HTR-8/SVneo (cell line): Measurements from ENCODE around the gene PPP1R9B.
A peak's percentile ranks its signal among the peaks of the same experiment; 100 is the strongest.

Experiments
- DNase-seq: peaks from one replicate; pipeline ENCODE4 v3.0.0; 2011; ENCODE audit warnings: low spot score, mixed read lengths; ENCODE audit not compliant: insufficient read length
- FAIRE-seq: peaks from 2 replicates; lab custom pipeline; 2011; peaks lifted over from hg19 to GRCh38; lab: Jason Lieb, UNC

The PPP1R9B gene

DNA sequence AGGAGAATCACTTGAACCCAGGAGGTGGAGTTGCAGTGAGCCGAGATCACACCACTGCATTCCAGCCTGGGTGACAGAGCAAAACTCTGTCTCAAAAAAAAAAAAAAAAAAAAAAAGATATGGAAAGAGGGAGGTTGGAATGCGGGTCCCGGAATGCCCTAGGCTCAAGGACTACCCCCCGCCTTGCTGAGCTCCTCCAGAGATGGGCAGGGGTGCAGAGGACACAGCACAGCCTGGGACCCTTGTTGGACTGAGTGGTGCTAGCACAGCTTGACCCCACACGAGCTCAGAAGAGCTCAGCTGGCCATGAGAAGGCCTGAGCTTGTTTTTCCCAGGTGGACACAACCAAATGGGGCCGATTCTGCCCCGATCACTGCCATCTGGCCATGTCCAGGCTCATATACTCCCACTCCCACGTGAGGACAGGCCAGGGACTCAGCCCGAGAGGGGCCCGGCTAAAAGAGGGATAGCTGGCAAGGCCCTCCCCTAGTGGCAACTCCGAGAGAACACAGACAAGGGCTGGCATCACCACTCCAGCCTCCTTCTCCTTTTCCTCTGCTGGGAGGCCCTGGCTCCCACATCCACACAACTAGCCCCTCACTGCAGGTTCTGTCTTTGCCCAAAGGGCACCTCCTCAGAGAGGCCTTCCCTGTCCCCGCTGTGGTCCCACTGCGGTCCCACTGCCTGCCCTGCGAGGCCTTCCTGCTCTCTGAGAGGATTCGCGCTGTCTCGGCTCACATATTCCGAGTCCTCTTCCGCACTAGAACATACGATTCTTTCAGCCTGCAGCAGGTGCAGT lies 26.3 kb upstream of the PPP1R9B start:
- FAIRE-seq (peak; percentile 44), DNase-seq (no peak)

DNA sequence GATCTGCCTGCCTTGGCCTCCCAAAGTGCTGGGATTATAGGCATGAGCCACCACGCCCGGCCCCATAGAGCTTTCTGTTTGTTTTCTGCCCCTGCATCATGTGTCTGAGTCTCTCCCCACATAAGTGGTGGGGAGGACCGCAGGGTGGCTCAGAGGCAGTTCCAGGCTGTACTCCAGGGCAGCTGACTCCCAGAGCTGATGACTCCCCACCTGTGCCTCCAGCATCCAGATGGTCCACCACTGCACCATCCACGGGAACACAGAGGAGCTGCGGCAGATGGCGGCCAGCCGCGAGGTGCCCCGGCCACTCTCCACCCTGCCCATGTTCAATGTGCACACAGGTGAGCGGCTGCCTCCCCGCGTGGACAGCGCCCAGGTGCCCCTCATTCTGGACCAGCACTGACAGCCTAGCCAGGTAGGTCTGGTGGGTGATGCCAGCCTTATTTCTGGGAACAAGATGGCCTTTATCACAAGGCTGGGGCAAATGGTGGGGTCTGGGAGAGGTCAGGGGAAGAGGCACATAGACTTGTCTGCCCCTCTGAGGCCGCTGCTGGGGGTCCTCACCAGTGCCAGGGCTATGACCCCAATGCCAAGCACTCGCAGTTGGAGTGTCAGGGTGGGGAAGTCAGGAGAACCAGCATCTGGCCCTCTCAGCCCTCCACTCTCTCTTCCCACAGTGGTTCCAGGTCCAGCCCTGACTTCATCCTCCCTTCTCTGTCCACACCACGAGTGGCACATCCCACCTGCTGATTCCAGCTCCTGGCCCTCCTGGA lies 24.7 kb upstream of the PPP1R9B start:
- FAIRE-seq (peak; percentile 40), DNase-seq (no peak)

DNA sequence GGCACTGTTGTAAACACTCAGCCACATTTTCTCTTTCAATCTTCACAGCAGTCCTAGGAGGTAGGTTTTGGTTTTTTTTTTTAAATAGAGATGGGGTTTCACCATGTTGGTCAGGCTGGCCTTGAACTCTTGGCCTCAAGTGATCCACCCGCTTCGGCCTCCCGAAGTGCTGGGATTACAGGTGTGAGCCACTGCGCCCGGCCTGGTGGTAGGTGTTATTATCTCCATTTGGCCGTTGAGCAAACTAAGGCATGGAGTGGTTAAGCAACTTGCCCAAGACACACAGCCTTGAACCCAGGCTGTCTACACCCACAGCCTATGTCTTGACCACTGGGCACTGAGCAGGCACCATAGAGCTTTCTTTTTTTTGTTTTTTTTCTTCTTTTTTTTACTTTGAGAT lies 24.0 kb upstream of the PPP1R9B start:
- DNase-seq (no peak), FAIRE-seq (no peak)

DNA sequence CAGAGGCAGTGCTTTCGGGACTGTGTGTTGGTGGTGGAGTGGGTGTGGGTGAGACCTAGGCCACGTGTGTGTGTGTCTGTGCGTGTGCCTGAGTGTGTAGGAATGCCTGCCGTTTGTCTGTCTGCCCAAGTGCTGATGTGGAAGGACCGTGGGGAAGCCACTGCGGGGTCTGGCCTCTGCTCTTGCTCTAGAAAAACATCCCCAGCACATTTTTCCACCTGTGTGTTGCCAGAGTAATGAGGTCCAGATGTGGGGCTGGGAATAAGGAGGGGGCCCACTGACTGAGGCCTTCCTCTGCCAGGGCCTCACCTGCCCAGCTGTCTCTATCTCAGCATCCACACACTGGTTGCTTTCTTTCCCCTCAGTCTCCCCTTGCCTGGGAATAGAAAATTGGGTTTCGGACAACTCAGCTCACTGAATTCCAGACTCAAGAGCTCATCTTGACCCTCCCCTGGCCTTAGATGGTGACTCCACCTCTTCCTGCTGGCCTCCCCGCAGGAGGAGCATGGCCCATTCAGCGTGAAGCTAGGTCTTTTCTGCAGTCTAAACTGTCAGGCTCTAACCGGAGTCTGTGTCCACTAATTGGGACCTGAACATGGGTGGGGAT lies 23.0 kb upstream of the PPP1R9B start:
- FAIRE-seq, result peak; percentile 95
- peak; percentile 88 for DNase-seq

DNA sequence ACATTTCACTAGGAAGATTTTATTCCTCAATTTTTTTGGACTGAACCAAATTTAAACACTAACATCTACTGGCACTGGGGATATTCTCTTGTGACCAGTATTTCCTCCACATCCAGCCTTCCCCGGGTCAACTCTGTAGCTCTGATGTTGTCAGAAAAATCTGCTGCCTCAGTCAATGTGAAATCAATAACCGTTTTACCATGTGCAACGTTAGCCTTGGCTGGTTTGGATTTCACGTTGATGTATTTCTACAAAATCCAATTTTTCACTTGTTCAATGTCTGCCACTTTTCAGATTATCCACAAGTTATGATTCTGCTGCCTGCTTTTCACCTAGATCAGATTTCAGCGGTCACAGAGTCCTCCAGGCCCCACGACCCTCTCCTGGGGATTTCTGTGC lies 22.5 kb upstream of the PPP1R9B start:
- no peak for FAIRE-seq
- no peak for DNase-seq

DNA sequence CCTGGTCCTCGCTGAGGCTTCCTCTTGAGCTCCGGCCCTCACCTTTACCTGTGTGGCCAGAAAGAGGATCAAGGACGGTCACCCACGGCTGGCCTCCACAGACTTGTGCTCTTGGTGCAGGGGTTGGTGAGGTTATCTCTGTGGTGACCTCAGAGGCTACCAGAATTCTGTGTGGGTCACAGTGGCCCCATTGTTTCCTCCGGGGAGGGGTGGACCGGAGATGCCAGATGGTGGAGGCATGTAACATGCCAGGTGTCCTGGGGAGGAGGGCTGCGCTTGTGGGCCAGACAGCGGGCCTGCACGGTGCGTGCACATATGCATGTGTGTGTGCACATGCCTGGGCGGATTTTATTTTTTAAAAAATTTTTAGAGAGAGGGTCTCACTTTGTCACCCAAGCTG lies 21.7 kb upstream of the PPP1R9B start:
- DNase-seq (no peak), FAIRE-seq (no peak)

DNA sequence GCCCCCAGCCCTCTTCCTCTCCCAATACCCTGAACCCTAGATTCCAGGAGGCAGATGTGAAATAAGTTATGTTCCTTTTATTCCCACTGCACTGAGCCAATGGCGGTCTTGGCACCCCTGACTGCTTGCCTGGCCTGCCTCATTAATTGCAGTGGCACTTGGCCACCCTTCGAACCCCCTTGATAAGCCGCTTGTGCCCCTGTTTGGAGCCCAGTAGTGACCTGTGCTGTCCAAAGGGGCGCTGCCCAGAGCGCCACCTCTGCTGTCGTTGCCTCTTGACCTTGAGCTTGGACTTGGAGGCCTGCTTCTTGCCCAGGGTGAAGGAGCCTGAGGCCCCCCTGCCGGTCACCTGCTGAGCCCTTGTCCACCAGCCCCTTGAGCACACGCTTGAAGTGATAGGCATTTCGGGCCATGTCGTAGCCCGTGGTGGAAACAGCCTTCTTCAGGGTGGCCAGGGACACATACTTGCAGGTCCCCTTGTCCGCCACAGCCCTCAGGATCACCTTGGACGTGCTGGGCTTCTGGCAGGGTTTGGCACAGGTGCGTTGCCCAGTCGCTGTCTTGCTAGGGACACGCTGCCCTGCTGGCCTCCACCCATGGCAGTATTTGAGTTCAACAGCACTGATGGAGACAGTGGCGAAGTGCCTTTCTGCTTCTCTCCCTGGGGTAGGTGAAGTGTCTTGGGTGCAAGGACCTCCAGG lies 21.0 kb upstream of the PPP1R9B start:
- no peak for FAIRE-seq
- DNase-seq, result no peak

DNA sequence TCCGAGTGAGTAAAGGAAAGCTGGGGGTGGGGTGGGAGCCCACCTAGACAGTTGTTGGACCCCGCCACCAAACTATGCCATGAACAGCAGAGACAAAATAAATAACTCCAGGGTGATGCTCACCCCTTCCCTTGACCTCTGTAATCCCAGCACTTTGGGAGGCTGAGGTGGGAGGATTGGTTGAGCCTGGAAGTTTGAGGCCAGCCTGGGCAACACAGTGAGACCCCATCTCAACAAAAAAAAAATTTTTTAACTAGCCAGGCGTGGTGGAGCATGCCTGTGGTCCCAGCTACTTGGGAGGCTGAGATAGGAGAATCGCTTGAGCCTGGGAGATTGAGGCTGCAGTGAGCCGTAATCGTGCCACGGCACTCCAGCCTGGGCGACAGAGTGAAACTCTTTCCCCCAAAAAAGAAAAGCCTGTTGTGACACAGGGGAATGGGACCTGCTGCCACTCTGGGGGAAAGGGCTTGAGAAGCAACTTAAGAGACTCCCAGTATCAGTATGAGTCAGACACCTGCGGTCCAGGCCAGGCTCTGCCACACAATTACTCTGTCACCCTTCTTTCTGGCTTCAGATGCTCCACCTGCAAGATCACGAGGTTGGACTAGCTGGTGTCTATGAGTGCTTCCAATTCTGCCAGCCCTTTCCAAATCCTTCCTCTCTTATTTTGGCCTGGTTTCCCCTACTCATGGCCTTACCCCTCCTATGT lies 20.3 kb upstream of the PPP1R9B start:
- no peak for DNase-seq
- no peak for FAIRE-seq

DNA sequence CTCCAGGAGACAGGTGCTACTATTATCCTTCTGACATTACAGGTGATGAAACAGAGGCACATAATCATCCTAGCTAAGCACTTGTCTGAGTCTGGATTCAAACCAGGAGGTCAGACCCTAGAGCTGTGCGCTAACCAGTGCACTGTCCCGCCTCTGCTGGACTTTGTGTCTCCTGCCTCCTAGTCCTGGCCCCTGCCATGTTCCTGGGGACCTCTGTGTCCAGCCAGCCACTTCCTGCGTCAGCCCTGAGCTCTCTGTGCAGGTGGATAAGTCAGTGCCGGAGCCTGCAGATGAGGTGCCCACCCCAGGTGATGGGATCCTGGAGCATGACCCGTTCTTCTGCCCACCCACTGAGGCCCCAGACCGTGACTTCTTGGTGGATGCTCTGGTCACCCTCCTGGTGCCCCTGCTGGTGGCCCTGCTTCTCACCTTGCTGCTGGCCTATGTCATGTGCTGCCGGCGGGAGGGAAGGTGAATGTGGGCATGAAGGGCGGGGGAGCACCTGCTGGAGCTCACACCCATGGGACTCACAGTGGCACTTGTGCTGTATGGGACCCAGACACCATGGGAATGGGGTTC lies 19.5 kb upstream of the PPP1R9B start:
- FAIRE-seq (no peak), DNase-seq (no peak)

DNA sequence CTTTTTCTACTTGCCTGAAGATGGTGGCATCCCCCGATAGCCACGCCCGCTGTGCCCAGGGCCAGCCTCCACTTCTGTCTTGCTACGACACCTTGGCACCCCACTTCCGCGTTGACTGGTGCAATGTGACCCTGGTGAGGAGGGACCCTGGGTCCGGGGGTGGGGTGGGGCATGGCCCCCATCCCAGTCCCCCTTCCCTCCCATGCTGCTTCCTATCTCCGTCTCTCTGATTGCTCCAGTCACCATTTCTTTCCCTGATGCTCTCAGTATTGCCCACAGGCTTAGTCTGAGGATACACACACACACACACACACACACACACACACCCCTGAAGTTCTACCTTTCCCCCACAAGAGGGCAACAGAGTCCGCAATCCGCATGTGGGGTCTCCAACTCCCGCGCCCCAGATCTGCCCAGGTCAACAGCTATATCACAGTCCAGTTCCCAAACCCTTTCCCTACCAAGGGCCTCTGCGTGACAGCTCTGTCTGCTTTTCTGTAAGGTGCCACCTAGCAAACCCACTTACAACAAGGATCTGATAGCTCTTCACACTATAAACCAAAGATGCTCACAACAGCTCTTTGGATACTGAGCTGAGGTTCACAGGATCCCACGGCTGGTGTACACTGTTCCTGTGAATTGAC lies 18.8 kb upstream of the PPP1R9B start:
- DNase-seq (peak; percentile 73), FAIRE-seq (peak; percentile 95)

DNA sequence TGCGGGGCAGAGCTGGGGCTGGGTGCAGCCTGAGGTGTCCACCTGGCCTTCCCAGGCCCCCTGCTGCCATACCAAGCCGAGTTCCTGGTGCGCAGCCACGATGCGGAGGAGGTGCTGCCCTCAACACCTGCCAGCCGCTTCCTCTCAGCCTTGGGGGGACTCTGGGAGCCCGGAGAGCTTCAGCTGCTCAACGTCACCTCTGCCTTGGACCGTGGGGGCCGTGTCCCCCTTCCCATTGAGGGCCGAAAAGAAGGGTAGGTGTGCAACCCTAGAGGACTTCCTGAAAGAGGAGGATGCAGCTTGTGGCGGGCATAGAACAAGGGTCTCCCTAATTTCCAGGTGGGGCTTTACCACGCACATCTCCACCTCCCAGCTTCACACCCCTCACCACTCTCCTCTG lies 17.8 kb upstream of the PPP1R9B start:
- no peak for DNase-seq

DNA sequence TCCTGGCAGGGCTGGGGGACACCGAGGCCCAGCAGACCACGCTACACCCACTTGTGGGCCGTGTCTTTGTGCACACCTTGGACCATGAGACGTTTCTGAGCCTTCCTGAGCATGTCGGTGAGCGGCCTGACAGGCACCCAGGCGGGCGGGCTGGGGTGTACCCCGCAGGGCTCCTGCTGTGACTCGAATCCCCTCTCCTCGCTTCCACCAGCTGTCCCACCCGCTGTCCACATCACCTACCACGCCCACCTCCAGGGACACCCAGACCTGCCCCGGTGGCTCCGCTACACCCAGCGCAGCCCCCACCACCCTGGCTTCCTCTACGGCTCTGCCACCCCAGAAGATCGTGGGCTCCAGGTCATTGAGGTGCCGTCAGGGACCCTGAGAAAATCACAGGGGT lies 16.9 kb upstream of the PPP1R9B start:
- DNase-seq, result no peak
- no peak for FAIRE-seq

More for the DNA sequence above, 17.8 kb upstream of the PPP1R9B start:
- no peak for FAIRE-seq

DNA sequence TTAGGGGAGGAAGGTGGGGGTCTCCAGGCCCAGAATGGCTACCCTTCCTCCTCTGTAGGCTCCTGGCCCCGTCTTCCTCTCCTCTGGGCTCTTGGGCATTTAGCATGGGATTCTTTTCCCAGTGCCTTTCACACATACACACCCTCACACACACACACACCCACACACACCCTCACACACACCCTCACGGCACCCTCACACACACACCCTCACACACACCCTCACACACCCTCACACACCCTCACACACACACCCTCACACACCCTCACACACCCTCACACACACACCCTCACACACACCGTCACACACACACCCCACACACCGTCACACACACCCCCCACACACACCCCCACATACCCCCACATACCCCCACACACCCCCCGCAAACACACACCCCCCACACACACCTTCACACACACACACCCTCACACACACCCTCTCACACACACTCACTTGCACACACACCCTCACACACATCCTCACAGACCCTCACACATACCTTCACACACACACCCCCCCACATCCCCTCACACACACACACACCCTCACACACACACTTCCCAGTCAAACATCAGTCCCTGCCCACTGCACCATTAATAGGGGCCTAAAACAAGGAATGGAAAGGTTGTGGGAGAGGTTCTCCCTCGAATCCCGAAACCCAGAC lies 16.2 kb upstream of the PPP1R9B start:
- DNase-seq (no peak), FAIRE-seq (peak; percentile 96)

DNA sequence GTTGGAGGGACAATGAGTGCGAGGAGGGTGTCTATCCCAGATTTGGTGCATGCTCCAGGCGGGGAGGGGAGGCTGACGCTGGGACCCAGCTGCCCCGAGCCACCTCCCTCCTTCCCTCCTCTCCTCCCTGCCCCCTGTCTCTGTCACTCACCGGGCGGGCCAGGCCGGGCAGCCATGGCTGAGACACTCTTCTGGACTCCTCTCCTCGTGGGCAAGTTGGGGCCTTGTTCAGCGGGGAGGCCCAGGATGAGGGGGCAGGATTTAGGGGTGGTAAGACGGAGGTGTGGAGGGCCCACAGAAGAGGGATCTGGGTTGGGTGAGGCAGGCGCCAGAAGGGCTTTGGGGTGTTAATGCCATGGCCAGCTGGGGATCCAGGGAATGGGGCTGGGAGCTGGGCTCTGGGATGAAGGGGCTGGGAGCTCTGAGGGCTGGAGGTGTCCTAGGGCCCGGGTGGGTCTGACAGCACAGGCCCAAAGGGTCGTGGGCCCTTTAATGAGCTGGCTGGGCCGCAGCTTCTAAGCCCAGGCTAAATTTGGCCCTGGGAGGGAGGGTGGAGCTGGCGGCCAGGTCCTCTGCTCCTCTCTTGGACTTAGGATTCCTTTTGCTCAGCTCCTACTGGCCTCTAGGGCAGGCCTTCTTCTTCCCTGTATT lies 15.5 kb upstream of the PPP1R9B start, which contains the start of gene SGCA:
Gene SGCA (plus strand): TSS at position 139 of the 651 bp plus-strand sequence. CDS start 36 bp downstream, at position 175.
- no peak for FAIRE-seq
- DNase-seq, result no peak

DNA sequence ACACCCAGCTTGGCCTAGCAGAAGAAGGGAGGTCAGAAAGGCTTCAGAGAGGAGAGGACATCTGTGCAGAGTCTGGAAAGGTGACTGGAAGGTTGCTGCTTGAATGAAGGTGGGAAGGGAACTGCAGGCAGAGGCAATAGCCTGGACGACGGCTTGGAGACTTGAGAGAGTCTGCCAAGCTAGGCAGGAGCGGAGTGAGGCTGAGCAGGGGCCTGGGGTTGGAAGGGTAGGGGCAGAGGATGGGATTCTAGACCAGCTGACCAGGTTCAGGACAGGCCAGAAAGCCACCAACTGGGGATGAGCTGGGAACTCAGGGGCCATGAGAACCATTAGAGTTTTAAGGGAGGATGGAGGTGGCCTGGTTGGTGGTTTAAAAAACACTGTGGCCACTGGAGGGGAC lies 15.0 kb upstream of the PPP1R9B start:
- FAIRE-seq (peak; percentile 23), DNase-seq (no peak)

DNA sequence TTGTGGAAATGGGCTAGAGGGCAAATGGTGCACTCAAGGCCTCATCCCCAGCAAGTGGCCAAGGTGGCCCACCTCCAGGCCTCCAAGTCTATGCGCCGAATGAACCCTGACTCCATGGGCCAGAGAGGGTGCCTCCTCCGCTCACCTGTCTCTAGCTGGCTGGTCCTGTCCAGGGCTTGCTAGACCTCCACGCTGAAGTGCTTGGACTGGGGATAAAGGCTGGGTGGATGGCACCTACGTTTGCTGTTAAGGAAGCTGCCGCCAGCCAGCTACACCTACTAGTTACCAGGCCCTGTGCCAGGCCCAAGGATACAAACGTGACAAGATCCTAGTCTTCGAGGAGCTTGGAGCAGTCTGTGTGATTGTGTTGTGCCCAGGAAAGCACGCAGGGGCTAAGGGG lies 14.6 kb upstream of the PPP1R9B start:
- no peak for DNase-seq
- FAIRE-seq, result no peak

DNA sequence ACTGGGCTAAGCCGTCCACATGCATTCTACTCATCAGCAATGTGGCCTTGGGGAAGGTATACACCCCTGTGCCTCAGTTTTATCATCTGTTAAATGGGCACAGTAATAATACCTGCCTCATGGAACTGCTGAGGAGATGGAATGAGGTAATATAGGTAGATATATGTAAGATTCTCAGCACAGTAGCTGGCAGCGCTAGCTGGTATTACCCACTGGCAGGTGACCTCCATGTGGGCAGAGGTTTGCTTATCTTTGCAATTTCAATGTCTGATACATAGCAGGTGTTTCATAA lies 14.2 kb upstream of the PPP1R9B start:
- FAIRE-seq, result peak; percentile 65
- DNase-seq, result no peak
